ENCODE data around the gene APOLD1. TPM values are rescaled to one million over a fixed set of nuclear protein-coding genes. Genes with fewer than 3 reads are reported as not detected.

Gene APOLD1
- total RNA-seq, 3 donors from 2014 or later, result 1.2 to 1.6 (median 1.6) TPM

- H3K36me3 Mint-ChIP-seq (ENCODE audit: insufficient read depth), result no peaks in the 10 kb centered on the region
- no peaks in the 10 kb centered on the region for H3K27me3 Mint-ChIP-seq (ENCODE audit: low read depth)
- no peak overlapping the region for H3K4me3 Mint-ChIP-seq
- H3K4me1 Mint-ChIP-seq (ENCODE audit: low read depth), result no peaks in the 10 kb centered on the region
- DNase-seq (no peak), ATAC-seq (no peak)
- H3K9me3 Mint-ChIP-seq, result peaks cover 11% of the 10 kb centered on the region
These were observed 15.2 kb upstream of the APOLD1 start for GRCh38 chr12:12770262-12770661.

DNA sequence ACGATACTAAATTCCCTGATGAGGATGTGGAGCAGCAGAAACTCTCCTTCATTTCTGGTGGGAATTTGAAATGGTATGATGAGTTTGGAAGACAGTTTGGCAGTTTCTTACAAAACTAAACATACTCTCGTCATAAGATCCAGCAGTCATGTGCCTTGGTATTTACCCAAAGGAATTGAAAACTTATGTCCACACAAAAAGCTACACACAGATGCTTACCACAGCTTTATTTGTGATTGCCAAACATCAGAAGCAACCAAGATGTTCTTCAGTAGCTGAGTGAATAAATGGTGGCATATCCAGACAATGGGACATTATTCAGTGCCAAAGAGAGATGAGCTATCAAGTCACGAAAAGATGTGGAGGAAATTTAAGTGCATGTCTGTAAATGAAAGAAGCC lies 10.7 kb upstream of the APOLD1 start:
- H3K36me3 Mint-ChIP-seq (ENCODE audit: insufficient read depth), result no peaks in the 10 kb centered on the region
- no peak overlapping the region for H3K4me3 Mint-ChIP-seq
- H3K27me3 Mint-ChIP-seq (ENCODE audit: low read depth), result no peaks in the 10 kb centered on the region
- H3K9me3 Mint-ChIP-seq, result peaks cover 9% of the 10 kb centered on the region
- DNase-seq (no peak), ATAC-seq (no peak)
- no peaks in the 10 kb centered on the region for H3K4me1 Mint-ChIP-seq (ENCODE audit: low read depth)

- Mint-ChIP-seq H3K4me3 (no peak overlapping the region), H3K9me3 (peaks cover 2% of the 10 kb centered on the region), H3K36me3 (ENCODE audit: insufficient read depth) (no peaks in the 10 kb centered on the region), H3K4me1 (ENCODE audit: low read depth) (no peaks in the 10 kb centered on the region), H3K27me3 (ENCODE audit: low read depth) (no peaks in the 10 kb centered on the region)
- no peak for ATAC-seq
- DNase-seq, result no peak
These were observed 9.2 kb upstream of the APOLD1 start for GRCh38 chr12:12776261-12776660.

DNA sequence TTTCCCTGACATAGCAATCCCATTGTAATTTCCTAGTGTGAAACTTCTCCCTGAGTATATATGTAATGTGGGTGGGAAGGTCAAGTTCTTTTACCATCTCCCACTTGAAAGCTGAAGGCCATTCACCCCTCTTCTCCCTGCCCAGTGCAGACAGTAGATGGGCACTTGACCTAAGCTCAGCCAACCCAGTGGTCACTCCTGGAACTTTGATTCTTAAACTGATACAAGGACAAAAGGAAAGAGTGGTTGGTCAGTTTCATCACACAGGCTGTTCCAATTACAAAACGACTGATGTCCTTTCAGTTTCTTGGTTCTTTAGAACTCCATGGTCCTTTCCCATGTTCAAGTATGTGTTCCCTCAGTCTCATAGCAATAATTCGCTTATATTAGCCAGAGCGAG lies 8.4 kb upstream of the APOLD1 start:
- DNase-seq, result no peak
- H3K4me3 Mint-ChIP-seq, result no peak overlapping the region
- H3K4me1 Mint-ChIP-seq (ENCODE audit: low read depth), result no peaks in the 10 kb centered on the region
- H3K9me3 Mint-ChIP-seq, result peaks cover 2% of the 10 kb centered on the region
- no peak for ATAC-seq
- no peaks in the 10 kb centered on the region for H3K36me3 Mint-ChIP-seq (ENCODE audit: insufficient read depth)
- no peaks in the 10 kb centered on the region for H3K27me3 Mint-ChIP-seq (ENCODE audit: low read depth)

- no peaks in the 10 kb centered on the region for H3K4me1 Mint-ChIP-seq (ENCODE audit: low read depth)
- DNase-seq (no peak), ATAC-seq (no peak)
- no peak overlapping the region for H3K4me3 Mint-ChIP-seq
- no peaks in the 10 kb centered on the region for H3K36me3 Mint-ChIP-seq (ENCODE audit: insufficient read depth)
- no peaks in the 10 kb centered on the region for H3K9me3 Mint-ChIP-seq
- H3K27me3 Mint-ChIP-seq (ENCODE audit: low read depth), result no peaks in the 10 kb centered on the region
These were observed 6.5 kb upstream of the APOLD1 start for GRCh38 chr12:12779007-12779406.

DNA sequence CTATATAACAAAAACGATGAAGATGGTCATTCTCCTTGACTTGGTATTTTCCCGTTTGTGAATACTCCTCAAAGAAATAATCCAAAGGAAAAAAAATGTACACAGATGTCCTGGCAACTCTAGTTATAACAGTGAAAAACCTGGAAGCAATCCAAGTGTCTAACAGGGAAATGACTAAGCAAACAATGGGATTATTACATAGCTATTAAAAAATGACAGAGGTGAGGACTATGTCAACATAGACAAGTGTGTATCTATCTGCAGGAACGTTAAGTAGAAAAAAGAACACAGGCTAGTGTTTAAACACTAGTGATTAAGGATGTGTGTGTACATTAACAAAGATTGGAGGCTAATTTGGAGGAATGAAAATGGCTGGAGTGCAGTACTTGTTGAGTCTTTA lies 5.9 kb upstream of the APOLD1 start:
- no peaks in the 10 kb centered on the region for H3K4me1 Mint-ChIP-seq (ENCODE audit: low read depth)
- DNase-seq (no peak), ATAC-seq (no peak)
- no peaks in the 10 kb centered on the region for H3K9me3 Mint-ChIP-seq
- no peak overlapping the region for H3K4me3 Mint-ChIP-seq
- no peaks in the 10 kb centered on the region for H3K27me3 Mint-ChIP-seq (ENCODE audit: low read depth)
- no peaks in the 10 kb centered on the region for H3K36me3 Mint-ChIP-seq (ENCODE audit: insufficient read depth)

GRCh38 chr12:12784116-12784515 lies 1.3 kb upstream of the APOLD1 start:
- Mint-ChIP-seq H3K4me1 (ENCODE audit: low read depth) (peaks cover 26% of the 10 kb centered on the region), H3K4me3 (no peak overlapping the region), H3K27me3 (ENCODE audit: low read depth) (no peaks in the 10 kb centered on the region), H3K36me3 (ENCODE audit: insufficient read depth) (no peaks in the 10 kb centered on the region), H3K9me3 (no peaks in the 10 kb centered on the region)
- ATAC-seq (no peak), DNase-seq (no peak)

DNA sequence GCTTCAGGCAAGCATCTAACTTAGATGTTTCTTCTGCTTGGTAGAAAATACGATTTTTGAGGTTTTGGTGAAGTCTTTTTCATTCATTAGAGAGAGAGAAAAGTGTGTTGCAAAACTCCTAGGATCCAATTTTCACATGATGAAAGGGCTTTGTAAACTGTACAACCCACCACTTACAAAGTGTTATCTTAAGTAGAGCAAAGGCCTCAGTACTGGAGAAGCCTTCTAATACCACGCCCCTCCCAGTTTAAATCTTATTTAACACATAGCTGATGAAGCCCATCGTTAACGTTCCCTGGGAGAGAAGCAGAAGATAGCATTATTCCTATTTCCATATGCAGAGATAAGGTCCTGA lies 869 bp downstream of the APOLD1 start:
- Mint-ChIP-seq H3K36me3 (ENCODE audit: insufficient read depth) (no peaks in the 10 kb centered on the region), H3K4me3 (peak overlapping the region; percentile 72), H3K27me3 (ENCODE audit: low read depth) (no peaks in the 10 kb centered on the region), H3K9me3 (no peaks in the 10 kb centered on the region), H3K4me1 (ENCODE audit: low read depth) (peaks cover 26% of the 10 kb centered on the region)
- DNase-seq, result no peak
- ATAC-seq, result peak; percentile 13 to 20

GRCh38 chr12:12786706-12787601 lies 1.5 kb downstream of the APOLD1 start:
- ATAC-seq (peak; percentile 94 to 96), DNase-seq (peak; percentile 65)
- H3K4me3 Mint-ChIP-seq, result peak overlapping the region; percentile 83
- peaks cover 26% of the 10 kb centered on the region for H3K4me1 Mint-ChIP-seq (ENCODE audit: low read depth)
- H3K36me3 Mint-ChIP-seq (ENCODE audit: insufficient read depth), result no peaks in the 10 kb centered on the region
- no peaks in the 10 kb centered on the region for H3K27me3 Mint-ChIP-seq (ENCODE audit: low read depth)
- no peaks in the 10 kb centered on the region for H3K9me3 Mint-ChIP-seq

DNA sequence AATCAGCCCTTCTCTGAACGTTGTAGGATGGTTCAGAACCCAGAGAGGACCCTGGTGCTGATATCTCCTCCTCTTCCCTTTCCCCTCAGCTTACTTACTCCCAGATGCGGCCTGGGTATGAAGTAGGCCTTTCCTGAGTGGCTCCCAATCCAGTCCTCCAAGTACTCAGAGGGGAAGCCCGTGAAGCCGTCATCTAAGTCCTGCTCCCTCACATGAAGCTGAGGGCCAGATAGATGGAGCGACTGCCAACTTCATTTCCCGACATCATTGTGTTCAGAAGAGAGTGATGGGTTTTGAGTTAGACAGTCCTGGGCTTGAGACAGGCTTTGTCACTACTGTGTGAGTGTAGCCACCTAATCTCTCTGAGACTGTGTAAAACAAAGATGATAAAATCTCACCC lies 2.7 kb downstream of the APOLD1 start:
- Mint-ChIP-seq H3K36me3 (ENCODE audit: insufficient read depth) (no peaks in the 10 kb centered on the region), H3K4me3 (peak overlapping the region; percentile 83), H3K27me3 (ENCODE audit: low read depth) (no peaks in the 10 kb centered on the region), H3K4me1 (ENCODE audit: low read depth) (peaks cover 26% of the 10 kb centered on the region), H3K9me3 (no peaks in the 10 kb centered on the region)
- DNase-seq (no peak), ATAC-seq (no peak)

DNA sequence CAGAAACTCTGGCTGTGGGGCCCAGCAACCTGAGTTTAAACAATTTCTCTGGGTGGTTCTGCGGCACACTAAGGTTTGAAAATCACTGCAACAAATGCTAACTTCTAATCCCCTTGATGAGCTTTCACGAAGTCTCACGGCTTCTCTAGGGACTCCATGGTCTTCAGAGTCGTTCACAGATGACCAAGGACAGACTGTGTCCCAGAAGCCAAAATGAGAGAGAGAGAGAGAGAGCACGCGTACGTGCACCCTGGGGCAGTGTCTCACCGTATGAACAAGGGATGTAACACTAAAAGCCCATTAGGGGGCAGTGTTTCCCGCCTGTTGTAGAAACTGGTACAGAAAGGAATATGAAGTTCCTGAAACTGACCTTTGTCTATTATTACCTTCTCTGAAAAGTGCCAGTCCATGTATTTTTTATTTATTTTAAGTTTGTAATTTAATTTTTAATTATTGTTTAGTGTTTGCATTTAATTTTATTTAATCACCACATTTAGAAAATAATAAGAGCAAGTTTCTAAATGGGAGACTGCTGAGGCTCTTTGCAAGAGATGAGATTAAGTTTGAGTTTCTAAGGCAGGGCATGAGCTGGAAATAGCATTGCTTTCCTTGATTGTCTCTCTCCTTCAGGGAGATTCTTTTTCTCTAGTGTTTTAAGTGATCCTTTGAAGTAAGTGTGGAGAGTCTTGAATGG lies 3.4 kb downstream of the APOLD1 start:
- peak overlapping the region; percentile 83 for H3K4me3 Mint-ChIP-seq
- DNase-seq (peak; percentile 55), ATAC-seq (peak; percentile 52 to 67)
- no peaks in the 10 kb centered on the region for H3K27me3 Mint-ChIP-seq (ENCODE audit: low read depth)
- H3K4me1 Mint-ChIP-seq (ENCODE audit: low read depth), result peaks cover 26% of the 10 kb centered on the region
- H3K9me3 Mint-ChIP-seq, result no peaks in the 10 kb centered on the region
- no peaks in the 10 kb centered on the region for H3K36me3 Mint-ChIP-seq (ENCODE audit: insufficient read depth)

- ATAC-seq, result no peak
- no peak for DNase-seq
- Mint-ChIP-seq H3K9me3 (no peaks in the 10 kb centered on the region), H3K4me3 (no peak overlapping the region), H3K36me3 (ENCODE audit: insufficient read depth) (no peaks in the 10 kb centered on the region), H3K27me3 (ENCODE audit: low read depth) (no peaks in the 10 kb centered on the region), H3K4me1 (ENCODE audit: low read depth) (peaks cover 20% of the 10 kb centered on the region)
These were observed 5.5 kb downstream of the APOLD1 start for GRCh38 chr12:12790956-12791355.

GRCh38 chr12:12791756-12792369 lies 6.4 kb downstream of the APOLD1 start:
- Mint-ChIP-seq H3K36me3 (ENCODE audit: insufficient read depth) (no peaks in the 10 kb centered on the region), H3K9me3 (no peaks in the 10 kb centered on the region), H3K4me1 (ENCODE audit: low read depth) (peaks cover 15% of the 10 kb centered on the region), H3K4me3 (no peak overlapping the region), H3K27me3 (ENCODE audit: low read depth) (no peaks in the 10 kb centered on the region)
- DNase-seq (no peak), ATAC-seq (no peak)

- Mint-ChIP-seq H3K9me3 (no peaks in the 10 kb centered on the region), H3K4me1 (ENCODE audit: low read depth) (peaks cover 13% of the 10 kb centered on the region), H3K27me3 (ENCODE audit: low read depth) (no peaks in the 10 kb centered on the region), H3K4me3 (no peak overlapping the region), H3K36me3 (ENCODE audit: insufficient read depth) (no peaks in the 10 kb centered on the region)
- ATAC-seq (no peak), DNase-seq (no peak)
These were observed 7.0 kb downstream of the APOLD1 start for GRCh38 chr12:12792421-12792820.

- no peak overlapping the region for H3K4me3 Mint-ChIP-seq
- no peaks in the 10 kb centered on the region for H3K4me1 Mint-ChIP-seq (ENCODE audit: low read depth)
- no peaks in the 10 kb centered on the region for H3K36me3 Mint-ChIP-seq (ENCODE audit: insufficient read depth)
- DNase-seq (no peak), ATAC-seq (no peak)
- H3K9me3 Mint-ChIP-seq, result no peaks in the 10 kb centered on the region
- H3K27me3 Mint-ChIP-seq (ENCODE audit: low read depth), result no peaks in the 10 kb centered on the region
These were observed 9.2 kb downstream of the APOLD1 start for GRCh38 chr12:12794686-12795085.
